IMR-90 (cell line): ENCODE data around the gene LAIR2. TPM values are rescaled to one million over a fixed set of nuclear protein-coding genes. Genes with fewer than 3 reads are reported as not detected.

Experiments used
- ATAC-seq: fragments of 200-7000 bp; cut with Tn5 transposase; 2 replicates; pipeline ENCODE4 v1.9.1; 2020; ENCODE audit warnings: low read depth, mild to moderate bottlenecking, moderate library complexity
- BruUV-seq: library from RNA; stranded (reverse); fragments of 400-500 nt; replicated peaks from 2 replicates; lab custom pipeline; 2021; lab: Mats Ljungman, UMichigan
- CTCF ChIA-PET: fragments of 300-600 bp; formaldehyde crosslinking; extraction: SDS; loops from one replicate; lab custom pipeline; 2021; ENCODE audit warnings: antibody characterized with exemption; lab: Yijun Ruan, JAX
- POLR2A ChIA-PET: fragments of 300-600 bp; sonication (Branson Sonifier 250); formaldehyde crosslinking; loops from one replicate; lab custom pipeline; 2022; ENCODE audit warnings: antibody characterized with exemption; ENCODE audit not compliant: unreplicated experiment; lab: Charles Lee
- DNase-seq: peaks from one replicate; pipeline ENCODE4 v3.0.0; 2013
- H2AFZ ChIP-seq: replicated peaks from 2 replicates; pipeline ENCODE3; 2013; ENCODE audit warnings: low read length, mild to moderate bottlenecking; ENCODE audit not compliant: poor library complexity
- H2AK5ac ChIP-seq: 2 replicates; pipeline ENCODE4 v1.6.1; 2013; ENCODE audit warnings: low read depth, low read length, inconsistent platforms
- H2AK9ac ChIP-seq: replicated peaks from 2 replicates; pipeline ENCODE3; 2013; ENCODE audit warnings: mild to moderate bottlenecking, low read depth, low read length, moderate library complexity; ENCODE audit not compliant: poor library complexity
- H2BK120ac ChIP-seq: 2 replicates; pipeline ENCODE4 v1.6.1; 2013; ENCODE audit warnings: low read depth, low read length, inconsistent platforms
- H2BK15ac ChIP-seq: 3 replicates; pipeline ENCODE4 v1.6.1; 2013; ENCODE audit warnings: low read depth, low read length, inconsistent platforms
- H2BK20ac ChIP-seq: 2 replicates; pipeline ENCODE4 v1.6.1; 2013; ENCODE audit warnings: low read depth, mild to moderate bottlenecking, inconsistent platforms, low read length, moderate library complexity
- H2BK5ac ChIP-seq: 2 replicates; pipeline ENCODE4 v1.6.1; 2013; ENCODE audit warnings: mild to moderate bottlenecking, low read depth, low read length, inconsistent platforms; ENCODE audit not compliant: poor library complexity, severe bottlenecking
- H3K14ac ChIP-seq: replicated peaks from 2 replicates; pipeline ENCODE4 v1.6.1; 2013; ENCODE audit warnings: low read depth, low read length, inconsistent platforms
- H3K18ac ChIP-seq: 2 replicates; pipeline ENCODE4 v1.6.1; 2013; ENCODE audit warnings: low read depth, low read length, control low read depth
- H3K23ac ChIP-seq: 2 replicates; pipeline ENCODE4 v1.6.1; 2013; ENCODE audit warnings: low read depth, low read length, inconsistent platforms
- H3K27ac ChIP-seq: 2 replicates; pipeline ENCODE4 v1.5.1; 2013; ENCODE audit warnings: mild to moderate bottlenecking, control low read depth, low read length; ENCODE audit not compliant: insufficient read depth
- H3K27me3 ChIP-seq: 2 replicates; pipeline ENCODE4 v1.6.1; 2013; ENCODE audit warnings: low read length; ENCODE audit not compliant: control insufficient read depth, insufficient read depth
- H3K36me3 ChIP-seq: 2 replicates; pipeline ENCODE4 v1.6.1; 2013; ENCODE audit warnings: low read length, mixed read lengths; ENCODE audit not compliant: control insufficient read depth, insufficient read depth
- H3K4ac ChIP-seq: 2 replicates; pipeline ENCODE4 v1.6.1; 2013; ENCODE audit warnings: low read depth, low read length, inconsistent platforms
- H3K4me1 ChIP-seq: 2 replicates; pipeline ENCODE4 v1.6.1; 2013; ENCODE audit warnings: low read length, mixed read lengths; ENCODE audit not compliant: control insufficient read depth, insufficient read depth
- H3K4me2 ChIP-seq: 2 replicates; pipeline ENCODE4 v1.6.1; 2013; ENCODE audit warnings: low read depth, mild to moderate bottlenecking, control low read depth, low read length, moderate library complexity
- H3K4me3 ChIP-seq: 2 replicates; pipeline ENCODE4 v1.5.1; 2013; ENCODE audit warnings: low read depth, mild to moderate bottlenecking, control low read depth, low read length, moderate library complexity; ENCODE audit not compliant: insufficient read depth
- H3K56ac ChIP-seq: 2 replicates; pipeline ENCODE4 v1.6.1; 2013; ENCODE audit warnings: low read length, inconsistent platforms; ENCODE audit not compliant: insufficient read depth; ENCODE audit errors: extremely low read depth
- H3K79me1 ChIP-seq, 2 experiments: 2 replicates each; pipeline ENCODE4 v1.6.1; 2013; ENCODE audit warnings: low read length in 2 of 2, inconsistent platforms in 1 of 2, low read depth in 1 of 2
- H3K9ac ChIP-seq: 2 replicates; pipeline ENCODE4 v1.6.1; 2013; ENCODE audit warnings: low read depth, low read length, control low read depth
- H3K9me1 ChIP-seq: 2 replicates; pipeline ENCODE4 v1.6.1; 2013; ENCODE audit warnings: low read length, inconsistent platforms; ENCODE audit not compliant: insufficient read depth
- H3K9me3 ChIP-seq: 2 replicates; pipeline ENCODE4 v1.6.1; 2013; ENCODE audit warnings: low read length; ENCODE audit not compliant: control insufficient read depth, insufficient read depth
- H4K20me1 ChIP-seq: 2 replicates; pipeline ENCODE4 v1.6.1; 2013; ENCODE audit warnings: low read length, inconsistent platforms; ENCODE audit not compliant: insufficient read depth
- H4K5ac ChIP-seq: 2 replicates; pipeline ENCODE4 v1.6.1; 2013; ENCODE audit warnings: mild to moderate bottlenecking, low read depth, low read length, control low read depth
- H4K8ac ChIP-seq, 2 experiments: 2 replicates each; pipeline ENCODE4 v1.6.1; 2013; ENCODE audit warnings: low read depth in 2 of 2, low read length in 2 of 2, control low read depth in 1 of 2, inconsistent platforms in 1 of 2
- H4K91ac ChIP-seq: 2 replicates; pipeline ENCODE4 v1.6.1; 2013; ENCODE audit warnings: low read depth, low read length, inconsistent platforms; ENCODE audit not compliant: insufficient read depth
- BHLHE40 ChIP-seq: fragments of 150-350 bp; IDR thresholded peaks from 2 replicates; pipeline ENCODE4 v1.6.1; 2016; ENCODE audit warnings: mild to moderate bottlenecking, low read depth, low read length
- CEBPB ChIP-seq: IDR thresholded peaks from 2 replicates; pipeline ENCODE4 v1.6.1; 2012; ENCODE audit warnings: low read depth, low read length, improper control_type of control experiment
- CHD1 ChIP-seq: IDR thresholded peaks from 2 replicates; pipeline ENCODE4 v1.6.1; 2012; ENCODE audit warnings: low read depth, low read length, improper control_type of control experiment
- FOS ChIP-seq: fragments of 150-350 bp; IDR thresholded peaks from 2 replicates; pipeline ENCODE4 v1.6.1; 2016; ENCODE audit warnings: low read depth, low read length
- MAFK ChIP-seq: IDR thresholded peaks from 2 replicates; pipeline ENCODE4 v1.6.1; 2012; ENCODE audit warnings: low read depth, low read length, improper control_type of control experiment
- MAZ ChIP-seq: IDR thresholded peaks from 2 replicates; pipeline ENCODE4 v1.6.1; 2012; ENCODE audit warnings: low read depth, mild to moderate bottlenecking, low read length, improper control_type of control experiment, moderate library complexity, borderline replicate concordance
- MXI1 ChIP-seq: IDR thresholded peaks from 2 replicates; pipeline ENCODE4 v1.6.1; 2012; ENCODE audit warnings: low read depth, mild to moderate bottlenecking, low read length, moderate library complexity, borderline replicate concordance
- NFE2L2 ChIP-seq: fragments of 150-350 bp; IDR thresholded peaks from 2 replicates; pipeline ENCODE4 v1.6.1; 2016; ENCODE audit warnings: low read depth, mild to moderate bottlenecking, low read length
- POLR2A ChIP-seq: IDR thresholded peaks from 2 replicates; pipeline ENCODE4 v1.6.1; 2012; ENCODE audit warnings: mild to moderate bottlenecking, low read depth, low read length
- RAD21 ChIP-seq: IDR thresholded peaks from 2 replicates; pipeline ENCODE4 v1.6.1; 2012; ENCODE audit warnings: low read length, improper control_type of control experiment
- RCOR1 ChIP-seq: IDR thresholded peaks from 2 replicates; pipeline ENCODE4 v1.6.1; 2012; ENCODE audit warnings: mild to moderate bottlenecking, low read length, improper control_type of control experiment; ENCODE audit not compliant: insufficient replicate concordance
- RFX5 ChIP-seq: IDR thresholded peaks from 2 replicates; pipeline ENCODE4 v1.8.0; 2012; ENCODE audit warnings: low read depth, mild to moderate bottlenecking, low read length, moderate library complexity
- SMC3 ChIP-seq: fragments of 150-350 bp; IDR thresholded peaks from 2 replicates; pipeline ENCODE4 v1.6.1; 2016; ENCODE audit warnings: low read depth, mild to moderate bottlenecking, antibody characterized with exemption, low read length, moderate library complexity
- WGBS, 2 experiments: methylation state at CpG; one replicate each; pipeline versions ENCODE4 v1.1.5 to v1.1.7; 2013; ENCODE audit warnings: missing lambda C conversion rate in 2 of 2; ENCODE audit not compliant: insufficient read length in 1 of 2; ENCODE audit errors: extremely low coverage in 2 of 2; 5-methylcytosine and 5-hydroxymethylcytosine counted together
- dilution Hi-C: fragments of 300-500 bp; cut with HindIII; formaldehyde crosslinking; loops from one replicate; pipeline ENCODE4 v1.14.3; 2018; ENCODE audit warnings: low sequenced_read_pairs; ENCODE audit not compliant: unreplicated experiment
- in situ Hi-C: fragments of 300-500 bp; cut with MboI; formaldehyde crosslinking; loops from 3 replicates; pipeline ENCODE4 v1.14.3; 2019; ENCODE audit warnings: low sequenced_read_pairs, inconsistent platforms, mixed read lengths
- intact Hi-C: fragments of 100-400 bp; cut with micrococcal nuclease; formaldehyde crosslinking; loops from 2 replicates; pipeline ENCODE4 v1.10.0; 2022
- polyA plus RNA-seq, 3 experiments: library from polyadenylated mRNA; depleted of rRNA; stranded (reverse); fragments of >200 nt; gene quantifications; 2 replicates each; pipeline ENCODE4 v1.2.3, GENCODE V29; 2012; ENCODE audit warnings: low replicate concordance in 1 of 3
- total RNA-seq: library from RNA; depleted of rRNA; stranded (reverse); fragments of >200 nt; gene quantifications from 2 replicates; pipeline ENCODE4 v1.2.3, GENCODE V29; 2012
- TF ChIP-seq, protein P1 (sequence below): fragments of 150-350 bp; IDR thresholded peaks from 2 replicates; pipeline ENCODE4 v1.6.1; 2017; ENCODE audit warnings: mild to moderate bottlenecking, antibody characterized with exemption, low read length, low read depth
- TF ChIP-seq, protein P2 (sequence below): conservative IDR thresholded peaks from 2 replicates; pipeline ENCODE4 v1.5.1; 2012; ENCODE audit warnings: mild to moderate bottlenecking, low read depth, low read length, improper control_type of control experiment
- TF ChIP-seq, protein P3 (sequence below): fragments of 150-350 bp; IDR thresholded peaks from 2 replicates; pipeline ENCODE4 v1.6.1; 2016; ENCODE audit warnings: low read depth, mild to moderate bottlenecking, low read length, moderate library complexity, borderline replicate concordance

Gene LAIR2
- total and polyA plus RNA-seq, 2 of the 4 experiments (the other 2 are of a cell fraction), result not detected

DNA sequence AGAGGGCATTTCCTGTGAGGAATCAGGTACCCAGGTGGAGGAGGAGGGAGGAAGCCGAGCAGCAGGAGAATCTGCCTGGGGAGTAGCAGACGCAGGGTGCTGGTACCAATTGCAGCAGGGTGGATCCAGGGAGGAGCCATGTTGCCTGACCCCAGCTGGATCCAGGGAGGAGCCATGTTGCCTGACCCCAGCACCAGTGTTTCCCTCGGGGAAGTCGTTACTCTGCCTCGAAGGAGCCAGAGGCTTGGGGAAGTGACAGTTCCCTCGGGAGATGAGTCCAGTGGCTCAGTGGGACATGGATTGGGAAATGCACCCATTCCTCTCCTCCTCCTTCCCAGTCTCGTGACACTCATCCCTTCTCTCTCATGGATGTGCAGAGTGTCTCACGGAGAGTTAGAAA, 31.5 kb downstream of the LAIR2 start:
- Histone ChIP-seq H4K5ac (no peak overlapping the region), H3K27me3 (no peaks in the 10 kb centered on the region), H4K91ac (no peak overlapping the region), H3K79me1 (no peaks in the 10 kb centered on the region), H3K56ac (no peak overlapping the region), H3K14ac (no peak overlapping the region), H3K9me1 (no peaks in the 10 kb centered on the region), H2BK5ac (no peak overlapping the region), H3K4me2 (no peak overlapping the region), H4K20me1 (no peaks in the 10 kb centered on the region), H3K18ac (no peak overlapping the region), H2BK20ac (no peak overlapping the region), H3K9ac (no peak overlapping the region), H3K36me3 (no peaks in the 10 kb centered on the region), H2BK120ac (no peak overlapping the region), H2AK5ac (no peak overlapping the region), H3K23ac (no peak overlapping the region), H2AFZ (no peak overlapping the region), H2BK15ac (no peak overlapping the region), H2AK9ac (no peak overlapping the region), H3K9me3 (peaks cover 23% of the 10 kb centered on the region), H4K8ac (no peak overlapping the region), H3K4ac (no peak overlapping the region), H3K4me3 (no peak overlapping the region), H3K4me1 (no peaks in the 10 kb centered on the region), H3K27ac (no peak overlapping the region)
- CTCF ChIA-PET, result no interaction called here
- DNase-seq, result no peak
- BruUV-seq, result no TSS peak
- dilution Hi-C loops (no loop called here), intact Hi-C loops (no loop called here), in situ Hi-C loops (no loop called here)
- no peak for ATAC-seq
- POLR2A ChIA-PET, result no interaction called here
- TF ChIP-seq BHLHE40, result no peak
- no peak for TF ChIP-seq POLR2A
- TF ChIP-seq CHD1, result no peak
- no peak for TF ChIP-seq CEBPB
- no peak for TF ChIP-seq MXI1
- no peak for TF ChIP-seq FOS
- TF ChIP-seq MAFK, result no peak
- no peak for TF ChIP-seq NFE2L2
- TF ChIP-seq, protein P1, sequence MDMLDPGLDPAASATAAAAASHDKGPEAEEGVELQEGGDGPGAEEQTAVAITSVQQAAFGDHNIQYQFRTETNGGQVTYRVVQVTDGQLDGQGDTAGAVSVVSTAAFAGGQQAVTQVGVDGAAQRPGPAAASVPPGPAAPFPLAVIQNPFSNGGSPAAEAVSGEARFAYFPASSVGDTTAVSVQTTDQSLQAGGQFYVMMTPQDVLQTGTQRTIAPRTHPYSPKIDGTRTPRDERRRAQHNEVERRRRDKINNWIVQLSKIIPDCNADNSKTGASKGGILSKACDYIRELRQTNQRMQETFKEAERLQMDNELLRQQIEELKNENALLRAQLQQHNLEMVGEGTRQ, result no peak
- no peak for TF ChIP-seq RAD21
- TF ChIP-seq, protein P2, sequence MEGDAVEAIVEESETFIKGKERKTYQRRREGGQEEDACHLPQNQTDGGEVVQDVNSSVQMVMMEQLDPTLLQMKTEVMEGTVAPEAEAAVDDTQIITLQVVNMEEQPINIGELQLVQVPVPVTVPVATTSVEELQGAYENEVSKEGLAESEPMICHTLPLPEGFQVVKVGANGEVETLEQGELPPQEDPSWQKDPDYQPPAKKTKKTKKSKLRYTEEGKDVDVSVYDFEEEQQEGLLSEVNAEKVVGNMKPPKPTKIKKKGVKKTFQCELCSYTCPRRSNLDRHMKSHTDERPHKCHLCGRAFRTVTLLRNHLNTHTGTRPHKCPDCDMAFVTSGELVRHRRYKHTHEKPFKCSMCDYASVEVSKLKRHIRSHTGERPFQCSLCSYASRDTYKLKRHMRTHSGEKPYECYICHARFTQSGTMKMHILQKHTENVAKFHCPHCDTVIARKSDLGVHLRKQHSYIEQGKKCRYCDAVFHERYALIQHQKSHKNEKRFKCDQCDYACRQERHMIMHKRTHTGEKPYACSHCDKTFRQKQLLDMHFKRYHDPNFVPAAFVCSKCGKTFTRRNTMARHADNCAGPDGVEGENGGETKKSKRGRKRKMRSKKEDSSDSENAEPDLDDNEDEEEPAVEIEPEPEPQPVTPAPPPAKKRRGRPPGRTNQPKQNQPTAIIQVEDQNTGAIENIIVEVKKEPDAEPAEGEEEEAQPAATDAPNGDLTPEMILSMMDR, result no peak
- TF ChIP-seq SMC3, result no peak
- TF ChIP-seq RFX5, result no peak
- TF ChIP-seq, protein P3, sequence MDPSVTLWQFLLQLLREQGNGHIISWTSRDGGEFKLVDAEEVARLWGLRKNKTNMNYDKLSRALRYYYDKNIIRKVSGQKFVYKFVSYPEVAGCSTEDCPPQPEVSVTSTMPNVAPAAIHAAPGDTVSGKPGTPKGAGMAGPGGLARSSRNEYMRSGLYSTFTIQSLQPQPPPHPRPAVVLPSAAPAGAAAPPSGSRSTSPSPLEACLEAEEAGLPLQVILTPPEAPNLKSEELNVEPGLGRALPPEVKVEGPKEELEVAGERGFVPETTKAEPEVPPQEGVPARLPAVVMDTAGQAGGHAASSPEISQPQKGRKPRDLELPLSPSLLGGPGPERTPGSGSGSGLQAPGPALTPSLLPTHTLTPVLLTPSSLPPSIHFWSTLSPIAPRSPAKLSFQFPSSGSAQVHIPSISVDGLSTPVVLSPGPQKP, result no peak
- TF ChIP-seq RCOR1, result no peak
- TF ChIP-seq MAZ, result no peak
- WGBS, 2 experiments, result 27% methylated on average over 2 of the region's 8 CpGs; no CpG with 5 or more reads in 1 of the 2 experiments
